HTR-8/SVneo (cell line): ENCODE data around the gene BCHE.

ENCODE experiments used
- DNase-seq: peaks from one replicate; pipeline ENCODE4 v3.0.0; 2011; ENCODE audit warnings: low spot score, mixed read lengths; ENCODE audit not compliant: insufficient read length
- FAIRE-seq: peaks from 2 replicates; lab custom pipeline; 2011; peaks lifted over from hg19 to GRCh38; lab: Jason Lieb, UNC

The BCHE gene

GRCh38 chr3:165837058-165837525 is at the start of gene BCHE:
Gene BCHE (minus strand): TSS chr3:165837423. CDS start chr3:165831033, 6,390 bp downstream.
- DNase-seq: no peak
- FAIRE-seq: peak; percentile 65

- no peak for DNase-seq
- FAIRE-seq: no peak
Observed at GRCh38 chr3:165885558-165886270, 48.5 kb upstream of the BCHE start.

GRCh38 chr3:165884518-165884917 is 47.3 kb upstream of the BCHE start:
- FAIRE-seq (no peak), DNase-seq (no peak)

GRCh38 chr3:165883863-165884478 is 46.7 kb upstream of the BCHE start:
- DNase-seq (no peak), FAIRE-seq (no peak)

- no peak for FAIRE-seq
- no peak for DNase-seq
Observed at GRCh38 chr3:165883117-165883516, 45.9 kb upstream of the BCHE start.

GRCh38 chr3:165875644-165876043 is 38.4 kb upstream of the BCHE start:
- DNase-seq: no peak
- no peak for FAIRE-seq

- FAIRE-seq: no peak
Observed at GRCh38 chr3:165874663-165875489, 37.7 kb upstream of the BCHE start.

GRCh38 chr3:165868088-165868487 is 30.9 kb upstream of the BCHE start:
- DNase-seq (no peak), FAIRE-seq (no peak)

More at GRCh38 chr3:165874663-165875489, 37.7 kb upstream of the BCHE start:
- DNase-seq: no peak

- DNase-seq: no peak
- FAIRE-seq: no peak
Observed at GRCh38 chr3:165859061-165859460, 21.8 kb upstream of the BCHE start.

- DNase-seq: no peak
- FAIRE-seq: no peak
Observed at GRCh38 chr3:165855581-165855980, 18.4 kb upstream of the BCHE start.

GRCh38 chr3:165854696-165855095 is 17.5 kb upstream of the BCHE start:
- FAIRE-seq: no peak
- no peak for DNase-seq

GRCh38 chr3:165852711-165853110 is 15.5 kb upstream of the BCHE start:
- no peak for FAIRE-seq
- peak; percentile 39 for DNase-seq

- DNase-seq (no peak), FAIRE-seq (peak; percentile 88)
Observed at GRCh38 chr3:165852191-165852590, 15.0 kb upstream of the BCHE start.

- FAIRE-seq: no peak
- DNase-seq: no peak
Observed at GRCh38 chr3:165846056-165846455, 8.8 kb upstream of the BCHE start.

- DNase-seq (no peak), FAIRE-seq (no peak)
Observed at GRCh38 chr3:165839296-165840076, 2.3 kb upstream of the BCHE start.

GRCh38 chr3:165837801-165838200 is 578 bp upstream of the BCHE start:
- FAIRE-seq (no peak), DNase-seq (no peak)

GRCh38 chr3:165835431-165835830 is 1.8 kb downstream of the BCHE start:
- no peak for DNase-seq

GRCh38 chr3:165830746-165831145 is 6.5 kb downstream of the BCHE start:
- DNase-seq: no peak
- FAIRE-seq: no peak

More at GRCh38 chr3:165835431-165835830, 1.8 kb downstream of the BCHE start:
- no peak for FAIRE-seq

GRCh38 chr3:165827883-165828282 is 9.3 kb downstream of the BCHE start:
- FAIRE-seq: no peak

GRCh38 chr3:165827233-165827632 is 10.0 kb downstream of the BCHE start:
- FAIRE-seq: no peak
- no peak for DNase-seq

More at GRCh38 chr3:165827883-165828282, 9.3 kb downstream of the BCHE start:
- DNase-seq: no peak
